Neural progenitor cell (in vitro differentiated cells): ENCODE results near the gene AUNIP. TPM values are rescaled to one million over a fixed set of nuclear protein-coding genes. Genes with fewer than 3 reads are reported as not detected.

Experiments used
- DNase-seq: peaks from one replicate; pipeline ENCODE4 v3.0.0-alpha.2; 2016; ENCODE audit warnings: low spot score
- H2AFZ ChIP-seq: fragments of 200-600 bp; sonication (generic); replicated peaks from 2 replicates; pipeline ENCODE4 v1.6.1; 2016; ENCODE audit warnings: antibody characterized with exemption
- H3F3A ChIP-seq: fragments of 200-600 bp; sonication (generic); 2 replicates; pipeline ENCODE4 v1.6.1; 2016; ENCODE audit warnings: antibody characterized with exemption, low read depth
- H3K27ac ChIP-seq: fragments of 200-600 bp; sonication (generic); 2 replicates; pipeline ENCODE4 v1.5.1; 2016; ENCODE audit warnings: mild to moderate bottlenecking
- H3K27me3 ChIP-seq: fragments of 200-600 bp; sonication (generic); 2 replicates; pipeline ENCODE4 v1.6.1; 2016; ENCODE audit warnings: mild to moderate bottlenecking, moderate library complexity
- H3K36me3 ChIP-seq: fragments of 200-600 bp; sonication (generic); 2 replicates; pipeline ENCODE4 v1.5.1; 2016
- H3K4me1 ChIP-seq: fragments of 200-600 bp; sonication (generic); 2 replicates; pipeline ENCODE4 v1.6.1; 2016; ENCODE audit warnings: mixed run types
- H3K4me2 ChIP-seq: fragments of 200-600 bp; sonication (generic); 2 replicates; pipeline ENCODE4 v1.6.1; 2016
- H3K4me3 ChIP-seq: fragments of 200-600 bp; sonication (generic); 2 replicates; pipeline ENCODE4 v1.5.1; 2016
- H3K79me2 ChIP-seq: fragments of 200-600 bp; sonication (generic); 2 replicates; pipeline ENCODE4 v1.6.1; 2016; ENCODE audit warnings: low read depth
- H3K9ac ChIP-seq: fragments of 200-600 bp; sonication (generic); 2 replicates; pipeline ENCODE4 v1.6.1; 2016
- H3K9me3 ChIP-seq: fragments of 200-600 bp; sonication (generic); 2 replicates; pipeline ENCODE4 v1.5.1; 2016; ENCODE audit warnings: low read depth
- H4K20me1 ChIP-seq: fragments of 200-600 bp; sonication (generic); 2 replicates; pipeline ENCODE4 v1.6.1; 2016; ENCODE audit warnings: low read depth
- H3K27ac Mint-ChIP-seq: 3 replicates; pipeline ENCODE4 v1.8.0; 2021; ENCODE audit warnings: mixed read lengths
- H3K27me3 Mint-ChIP-seq: 2 replicates; pipeline ENCODE4 v1.8.0; 2022; ENCODE audit warnings: low read depth, mild to moderate bottlenecking, inconsistent platforms, moderate library complexity, mixed read lengths; ENCODE audit not compliant: insufficient read depth
- H3K36me3 Mint-ChIP-seq: 3 replicates; pipeline ENCODE4 v1.8.0; 2021; ENCODE audit warnings: mixed read lengths
- H3K4me1 Mint-ChIP-seq: 3 replicates; pipeline ENCODE4 v1.8.0; 2021; ENCODE audit warnings: mixed read lengths
- H3K4me3 Mint-ChIP-seq: 3 replicates; pipeline ENCODE4 v1.8.0; 2021; ENCODE audit warnings: mild to moderate bottlenecking, moderate library complexity, mixed read lengths
- H3K9me3 Mint-ChIP-seq: 3 replicates; pipeline ENCODE4 v1.8.0; 2020; ENCODE audit warnings: mixed read lengths
- EZH2 ChIP-seq: fragments of 200-600 bp; sonication (generic); IDR thresholded peaks from 2 replicates; pipeline ENCODE4 v1.6.1; 2017; ENCODE audit warnings: antibody characterized with exemption, mild to moderate bottlenecking, moderate library complexity
- EZH2phosphoT487 ChIP-seq: fragments of 200-600 bp; sonication (generic); IDR thresholded peaks from 2 replicates; pipeline ENCODE4 v1.6.1; 2017; ENCODE audit warnings: antibody characterized with exemption
- total RNA-seq: library from RNA; depleted of rRNA; stranded (reverse); fragments of >200 nt; gene quantifications from 2 replicates; pipeline ENCODE4 v1.2.3, GENCODE V29; 2015; ENCODE audit warnings: low replicate concordance
- TF ChIP-seq, protein P1 (sequence below): fragments of 200-600 bp; sonication (generic); IDR thresholded peaks from 2 replicates; pipeline ENCODE4 v1.5.1; 2017; ENCODE audit warnings: antibody characterized with exemption, mild to moderate bottlenecking

Gene AUNIP
- total RNA-seq, 1 donor from 2014 or later: 15.2 TPM

DNA sequence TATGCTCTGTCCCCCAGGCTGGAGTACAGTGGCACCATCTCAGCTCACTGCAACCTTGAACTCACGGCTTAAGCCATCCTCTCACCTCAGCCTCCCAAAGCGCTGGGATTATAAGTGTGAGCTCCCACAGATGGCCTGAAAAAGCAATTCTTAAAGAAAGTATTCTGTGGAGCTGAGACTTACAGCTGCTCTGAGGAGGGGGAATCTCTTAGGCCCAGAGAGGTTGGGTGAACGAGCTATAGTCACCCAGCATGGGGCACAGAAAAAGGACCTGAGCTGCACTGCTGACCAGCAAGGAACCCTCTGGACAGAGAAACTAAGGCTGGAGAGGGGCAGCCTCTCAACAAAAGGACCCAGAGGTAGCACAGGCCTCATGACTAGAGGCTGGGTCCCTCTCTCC is 15.0 kb upstream of the AUNIP start:
- Histone ChIP-seq H3K4me2 (peak overlapping the region; percentile 81), H3K79me2 (no peaks in the 10 kb centered on the region), H3K27ac (no peak overlapping the region), H3K36me3 (no peaks in the 10 kb centered on the region), H2AFZ (no peak overlapping the region), H3K9ac (no peak overlapping the region), H3F3A (peaks cover 42% of the 10 kb centered on the region), H4K20me1 (peaks cover 13% of the 10 kb centered on the region), H3K27me3 (peaks cover 28% of the 10 kb centered on the region), H3K4me3 (no peak overlapping the region), H3K4me1 (peaks cover 18% of the 10 kb centered on the region), H3K9me3 (no peaks in the 10 kb centered on the region)
- H3K27ac Mint-ChIP-seq: no peak overlapping the region
- no peaks in the 10 kb centered on the region for H3K36me3 Mint-ChIP-seq
- H3K9me3 Mint-ChIP-seq: no peaks in the 10 kb centered on the region
- no peak overlapping the region for H3K4me3 Mint-ChIP-seq
- H3K27me3 Mint-ChIP-seq: peaks cover 17% of the 10 kb centered on the region
- TF ChIP-seq EZH2phosphoT487 (no peak), EZH2 (no peak)
- TF ChIP-seq, protein P1, sequence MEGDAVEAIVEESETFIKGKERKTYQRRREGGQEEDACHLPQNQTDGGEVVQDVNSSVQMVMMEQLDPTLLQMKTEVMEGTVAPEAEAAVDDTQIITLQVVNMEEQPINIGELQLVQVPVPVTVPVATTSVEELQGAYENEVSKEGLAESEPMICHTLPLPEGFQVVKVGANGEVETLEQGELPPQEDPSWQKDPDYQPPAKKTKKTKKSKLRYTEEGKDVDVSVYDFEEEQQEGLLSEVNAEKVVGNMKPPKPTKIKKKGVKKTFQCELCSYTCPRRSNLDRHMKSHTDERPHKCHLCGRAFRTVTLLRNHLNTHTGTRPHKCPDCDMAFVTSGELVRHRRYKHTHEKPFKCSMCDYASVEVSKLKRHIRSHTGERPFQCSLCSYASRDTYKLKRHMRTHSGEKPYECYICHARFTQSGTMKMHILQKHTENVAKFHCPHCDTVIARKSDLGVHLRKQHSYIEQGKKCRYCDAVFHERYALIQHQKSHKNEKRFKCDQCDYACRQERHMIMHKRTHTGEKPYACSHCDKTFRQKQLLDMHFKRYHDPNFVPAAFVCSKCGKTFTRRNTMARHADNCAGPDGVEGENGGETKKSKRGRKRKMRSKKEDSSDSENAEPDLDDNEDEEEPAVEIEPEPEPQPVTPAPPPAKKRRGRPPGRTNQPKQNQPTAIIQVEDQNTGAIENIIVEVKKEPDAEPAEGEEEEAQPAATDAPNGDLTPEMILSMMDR: no peak
- DNase-seq: no peak
- peaks cover 29% of the 10 kb centered on the region for H3K4me1 Mint-ChIP-seq

DNA sequence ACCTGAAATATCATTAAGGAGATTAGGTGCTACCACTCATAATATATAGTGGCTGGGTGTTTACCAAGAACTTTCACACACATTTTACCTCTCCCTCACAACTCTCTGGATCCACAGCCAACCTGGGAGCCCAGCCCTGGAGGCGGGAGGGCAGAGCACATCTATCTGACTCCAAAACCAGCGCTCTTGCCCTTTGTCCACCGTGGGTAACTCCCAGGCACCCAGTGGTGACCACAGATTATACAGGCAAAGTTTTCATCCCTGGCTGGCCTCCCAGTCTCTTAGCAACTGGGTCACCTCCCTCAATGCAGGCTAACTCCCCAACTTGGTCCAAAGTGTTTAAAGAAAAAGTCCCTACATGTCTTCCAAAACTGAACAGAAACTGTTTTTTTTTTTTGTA is 13.9 kb upstream of the AUNIP start:
- H3K27ac ChIP-seq: no peak overlapping the region
- no peak overlapping the region for H3K4me2 ChIP-seq
- H3K4me1 ChIP-seq: peaks cover 19% of the 10 kb centered on the region
- Mint-ChIP-seq H3K9me3 (no peaks in the 10 kb centered on the region), H3K27me3 (peaks cover 15% of the 10 kb centered on the region), H3K4me1 (peaks cover 29% of the 10 kb centered on the region), H3K36me3 (no peaks in the 10 kb centered on the region), H3K4me3 (peak overlapping the region; percentile 73), H3K27ac (no peak overlapping the region)
- no peaks in the 10 kb centered on the region for H3K36me3 ChIP-seq
- H3K4me3 ChIP-seq: no peak overlapping the region
- TF ChIP-seq EZH2phosphoT487: no peak
- no peak for TF ChIP-seq EZH2
- TF ChIP-seq, protein P1: no peak
- H3K9ac ChIP-seq: no peak overlapping the region
- peaks cover 45% of the 10 kb centered on the region for H3F3A ChIP-seq
- peaks cover 15% of the 10 kb centered on the region for H4K20me1 ChIP-seq
- peak; percentile 26 for DNase-seq
- H2AFZ ChIP-seq: no peak overlapping the region
- peaks cover 28% of the 10 kb centered on the region for H3K27me3 ChIP-seq
- H3K9me3 ChIP-seq: no peaks in the 10 kb centered on the region
- H3K79me2 ChIP-seq: no peaks in the 10 kb centered on the region

DNA sequence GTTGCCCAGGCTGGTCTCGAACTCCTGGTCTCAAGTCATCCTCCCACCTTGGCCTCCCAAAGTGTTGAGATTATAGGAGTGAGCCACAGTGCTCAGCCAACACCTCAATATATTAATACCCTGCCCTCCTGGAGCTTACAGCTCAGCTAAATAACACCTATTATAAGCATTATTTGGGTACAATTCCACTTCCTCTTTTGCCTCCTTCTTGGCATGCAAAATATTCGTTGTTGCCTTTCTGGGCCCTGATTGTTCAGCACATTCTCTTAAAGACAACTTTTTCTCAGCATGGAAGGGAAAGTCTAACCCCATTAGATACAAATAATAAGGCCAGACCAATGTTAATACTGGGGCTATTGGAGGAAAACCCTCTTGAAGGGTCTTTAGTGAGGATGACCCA is 13.5 kb upstream of the AUNIP start:
- H4K20me1 ChIP-seq: peaks cover 15% of the 10 kb centered on the region
- no peak for DNase-seq
- Mint-ChIP-seq H3K27ac (no peak overlapping the region), H3K36me3 (no peaks in the 10 kb centered on the region), H3K9me3 (no peaks in the 10 kb centered on the region), H3K27me3 (peaks cover 13% of the 10 kb centered on the region), H3K4me1 (peaks cover 34% of the 10 kb centered on the region), H3K4me3 (no peak overlapping the region)
- no peak overlapping the region for H3K4me3 ChIP-seq
- H3K79me2 ChIP-seq: no peaks in the 10 kb centered on the region
- no peak overlapping the region for H2AFZ ChIP-seq
- peaks cover 21% of the 10 kb centered on the region for H3K4me1 ChIP-seq
- H3K9me3 ChIP-seq: no peaks in the 10 kb centered on the region
- TF ChIP-seq, protein P1: no peak
- no peak for TF ChIP-seq EZH2phosphoT487
- no peak for TF ChIP-seq EZH2
- no peak overlapping the region for H3K9ac ChIP-seq
- H3K27ac ChIP-seq: no peak overlapping the region
- H3F3A ChIP-seq: peaks cover 47% of the 10 kb centered on the region
- H3K27me3 ChIP-seq: peaks cover 25% of the 10 kb centered on the region
- no peaks in the 10 kb centered on the region for H3K36me3 ChIP-seq
- no peak overlapping the region for H3K4me2 ChIP-seq
